Coronary artery (tissue), 2 donors: Measurements from ENCODE around the gene UNC13C.

Experiments used
- DNase-seq: peaks from one replicate; pipeline ENCODE4 v3.0.0-alpha.2; 2017; ENCODE audit warnings: low spot score
- H3K27ac ChIP-seq, 2 donors: fragments of 200-600 bp; sonication (generic); one replicate each; pipeline ENCODE4 v1.5.1; 2016 to 2019
- H3K4me3 ChIP-seq: fragments of 200-600 bp; sonication (generic); 2 replicates; pipeline ENCODE4 v1.5.1; 2016; ENCODE audit warnings: mild to moderate bottlenecking, moderate library complexity
- CTCF ChIP-seq: fragments of 200-600 bp; sonication (generic); IDR thresholded peaks from one replicate; pipeline ENCODE4 v1.5.1; 2019; ENCODE audit warnings: antibody characterized with exemption

Gene UNC13C

GRCh38 chr15:53974121-53974520 lies 4.1 kb upstream of the UNC13C start:
- no peak for DNase-seq
- H3K4me3 ChIP-seq, result no peak overlapping the region
- H3K27ac ChIP-seq, result no peak overlapping the region
- no peak for TF ChIP-seq CTCF

- no peak overlapping the region for H3K4me3 ChIP-seq
- no peak for TF ChIP-seq CTCF
- no peak for DNase-seq
- H3K27ac ChIP-seq, result no peak overlapping the region
Observed at GRCh38 chr15:53974813-53975212, 3.4 kb upstream of the UNC13C start.

- no peak overlapping the region for H3K4me3 ChIP-seq
- peak overlapping the region in 1 of 2 donors; percentile 49 for H3K27ac ChIP-seq
- TF ChIP-seq CTCF, result peak; percentile 26
- DNase-seq, result no peak
Observed at GRCh38 chr15:53976844-53977392, 1.3 kb upstream of the UNC13C start.

GRCh38 chr15:53979051-53979788 lies 979 bp downstream of the UNC13C start:
- Histone ChIP-seq H3K4me3 (peak overlapping the region; percentile 61), H3K27ac (no peak overlapping the region)
- no peak for TF ChIP-seq CTCF
- DNase-seq, result no peak

GRCh38 chr15:53980021-53980420 lies 1.8 kb downstream of the UNC13C start:
- Histone ChIP-seq H3K4me3 (peak overlapping the region; percentile 51), H3K27ac (no peak overlapping the region)
- TF ChIP-seq CTCF, result no peak
- DNase-seq, result no peak

GRCh38 chr15:53982071-53982680 lies 3.9 kb downstream of the UNC13C start:
- TF ChIP-seq CTCF, result no peak
- DNase-seq, result no peak
- no peak overlapping the region for H3K4me3 ChIP-seq
- H3K27ac ChIP-seq, result no peak overlapping the region

GRCh38 chr15:53982876-53983275 lies 4.6 kb downstream of the UNC13C start:
- no peak for DNase-seq
- no peak overlapping the region for H3K4me3 ChIP-seq
- no peak overlapping the region for H3K27ac ChIP-seq
- TF ChIP-seq CTCF, result no peak
